Esophagus muscularis mucosa (tissue), 4 donors: ENCODE results near the gene GPR152. TPM values are rescaled to one million over a fixed set of nuclear protein-coding genes. Genes with fewer than 3 reads are reported as not detected.

Source experiments
- DNase-seq: peaks from one replicate; pipeline ENCODE4 v3.0.0-alpha.2; 2017; ENCODE audit errors: extremely low spot score
- H3K27ac ChIP-seq, 4 donors: fragments of 200-600 bp; sonication (generic); replicated peaks in 1 of 4; 1 replicate in 3 of 4; 2 replicates in 1 of 4; pipeline ENCODE4 v1.5.1; 2016 to 2019; ENCODE audit warnings: mild to moderate bottlenecking in 1 of 4
- H3K27me3 ChIP-seq, 4 donors: fragments of 200-600 bp; sonication (generic); one replicate each; pipeline versions ENCODE4 v1.5.1 to v1.6.0; 2016 to 2019
- H3K36me3 ChIP-seq, 4 donors: fragments of 200-600 bp; sonication (generic); one replicate each; pipeline ENCODE4 v1.5.1; 2016 to 2019
- H3K4me1 ChIP-seq, 4 donors: fragments of 200-600 bp; sonication (generic); one replicate each; pipeline ENCODE4 v1.5.1; 2016 to 2019
- H3K4me3 ChIP-seq, 4 donors: fragments of 200-600 bp; sonication (generic); 1 replicate in 2 of 4; 2 replicates in 2 of 4; pipeline ENCODE4 v1.5.1; 2016 to 2019; ENCODE audit warnings: mild to moderate bottlenecking in 4 of 4, moderate library complexity in 1 of 4
- H3K9me3 ChIP-seq, 4 donors: fragments of 200-600 bp; sonication (generic); 1 replicate in 3 of 4; 2 replicates in 1 of 4; pipeline ENCODE4 v1.5.1; 2016 to 2019
- CTCF ChIP-seq, 3 experiments: fragments of 200-600 bp in 2 of 3; fragments of 450-650 bp in 1 of 3; sonication (generic) in 2 of 3; IDR thresholded peaks; one replicate each; pipeline ENCODE4 v1.5.1; 2017 to 2019; ENCODE audit warnings: antibody characterized with exemption in 3 of 3, mild to moderate bottlenecking in 2 of 3, moderate library complexity in 1 of 3
- EP300 ChIP-seq: sonication (generic); formaldehyde crosslinking; IDR thresholded peaks from one replicate; pipeline ENCODE4 v1.6.1; 2017; ENCODE audit warnings: antibody characterized with exemption
- POLR2A ChIP-seq: fragments of 450-650 bp; IDR thresholded peaks from one replicate; pipeline ENCODE4 v1.6.1; 2017; ENCODE audit warnings: antibody characterized with exemption, moderate library complexity, mild to moderate bottlenecking, low read depth
- POLR2AphosphoS5 ChIP-seq, 2 donors: sonication (generic); formaldehyde crosslinking; IDR thresholded peaks; one replicate each; pipeline ENCODE4 v1.6.1; 2017; ENCODE audit warnings: antibody characterized with exemption in 2 of 2
- WGBS: methylation state at CpG from one replicate; pipeline ENCODE4 v1.1.5; 2018; 5-methylcytosine and 5-hydroxymethylcytosine counted together
- intact Hi-C: fragments of 100-400 bp; cut with DNase I; formaldehyde crosslinking; loops from one replicate; pipeline ENCODE4 v1.15.1; 2023
- small RNA-seq, 3 donors: library from RNA; depleted of rRNA; stranded (forward); fragments of <200 nt; gene quantifications; one replicate each; pipeline ENCODE3, GENCODE V24; 2016
- total RNA-seq, 4 donors: library from RNA; depleted of rRNA; stranded (reverse); fragments of >200 nt; gene quantifications; one replicate each; pipeline versions ENCODE4 v1.1.0 to v1.2.1, GENCODE V29; 2016

The GPR152 gene
- total RNA-seq, 4 donors from 2014 or later = not detected

DNA sequence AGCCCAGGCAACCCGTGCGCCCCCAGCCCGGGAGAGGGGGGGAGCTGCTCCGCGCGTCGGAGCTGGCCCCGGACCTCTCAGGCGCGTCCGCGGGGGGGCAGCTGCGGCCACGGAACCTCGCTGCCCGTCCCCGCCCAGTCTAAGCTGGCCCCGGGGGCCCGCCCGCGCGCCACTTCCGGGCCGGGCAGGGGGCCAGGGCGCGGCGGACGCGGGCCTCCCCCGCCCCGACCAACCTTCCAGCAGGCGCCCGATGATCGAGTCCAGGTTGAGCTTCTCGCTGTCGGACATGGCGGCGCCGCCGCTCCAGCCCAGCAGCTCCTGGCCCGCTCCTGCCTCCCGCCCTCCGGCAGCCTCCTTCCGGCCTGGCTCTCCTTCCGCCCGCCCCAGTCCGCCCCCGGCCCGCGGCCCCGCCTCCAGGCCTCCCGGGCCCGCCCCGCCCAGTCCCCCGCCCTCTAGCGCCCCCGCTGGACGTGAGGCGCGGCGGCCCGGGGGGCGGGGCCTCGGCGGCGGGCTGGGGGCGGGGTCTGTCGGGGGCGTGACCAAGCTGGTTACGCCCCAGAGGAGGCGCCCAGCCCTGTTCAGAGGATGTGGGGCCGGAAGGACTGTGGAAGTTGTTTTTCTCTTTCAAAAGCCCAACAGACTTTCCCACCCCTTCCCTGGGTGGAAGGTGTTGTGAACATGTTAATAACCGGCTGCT, 50.9 kb downstream of the GPR152 start, which contains the start of gene PPP1CA:
PPP1CA (minus strand) TSS at position 364 of the 697 bp plus-strand sequence; CDS start at position 288, 76 bp downstream.
- Histone ChIP-seq H3K27ac (peak within 1 kb of the TSS; percentile 93 to 98 (median 94)), H3K4me3 (peak within 1 kb of the TSS; percentile 80 to 92 (median 88)), H3K4me1 (peaks cover 23 to 52% (median 43%) of the 10 kb centered on the region in 4 donors), H3K36me3 (peaks cover 22 to 38% (median 33%) of the 10 kb centered on the region in 4 donors), H3K9me3 (no peaks in the 10 kb centered on the region), H3K27me3 (peaks cover 0 to 37% (median 0%) of the 10 kb centered on the region in 4 donors)
- TF ChIP-seq CTCF (IDR thresholded peaks at IDR 0.05) = peak; percentile 29 to 74 (median 37)
- TF ChIP-seq EP300 = no peak
- no peak for TF ChIP-seq POLR2A
- TF ChIP-seq POLR2AphosphoS5 (IDR thresholded peaks at IDR 0.05) = peak; percentile 73 to 86
- WGBS = 0% methylated on average over 4 of the region's 73 CpGs
- intact Hi-C loops = loop anchor here (5.0 kb wide), 2 partner anchors 66 to 106 kb away; partner anchors contain the start of genes CDK2AP2, PITPNM1 and TMEM134
- DNase-seq = peak; percentile 97

Small RNA genes lying within 50 kb of the gene (small RNA-seq; reads per million reads assigned to genes)
- gene MIR6752 = 0 to 0.25 (median 0) reads per million in 3 donors

Other genes starting within 250 kb of the GPR152 start
- 10 to 100 TPM; 46.9 to 68.8 (median 59.5) TPM for gene GRK2, start 186.3 kb downstream of the GPR152 start, total RNA-seq
- gene ANKRD13D, start 163.4 kb downstream of the GPR152 start, total RNA-seq = 10 to 100 TPM; 27.7 to 53.0 (median 39.5) TPM
- gene SSH3, start 149.2 kb downstream of the GPR152 start, total RNA-seq = 10 to 100 TPM; 28.2 to 51.5 (median 44.0) TPM
- 100 to 1,000 TPM in 1 of 4 donors, 10 to 100 TPM in 3; 77.2 to 106 (median 83.1) TPM for gene POLD4, start 99.2 kb downstream of the GPR152 start, total RNA-seq
- 10 to 100 TPM in 3 of 4 donors, 1 to 10 TPM in 1; 8.3 to 28.3 (median 11.8) TPM for gene CLCF1, start 79.1 kb downstream of the GPR152 start, total RNA-seq
- 10 to 100 TPM; 10.7 to 16.7 (median 12.7) TPM for gene RAD9A, start 60.7 kb downstream of the GPR152 start, total RNA-seq
- 10 to 100 TPM; 56.9 to 87.3 (median 78.7) TPM for gene PPP1CA, start 50.9 kb downstream of the GPR152 start, total RNA-seq
- gene TBC1D10C, start 48.6 kb downstream of the GPR152 start, total RNA-seq = 1 to 10 TPM in 3 of 4 donors, under 1 TPM in 1; 0.57 to 2.8 (median 1.2) TPM
- gene CARNS1, start 37.1 kb downstream of the GPR152 start, total RNA-seq = 1 to 10 TPM in 2 of 4 donors, under 1 TPM in 2; 0.83 to 1.9 (median 1.2) TPM
- gene RPS6KB2, start 24.2 kb downstream of the GPR152 start, total RNA-seq = 10 to 100 TPM; 34.0 to 51.0 (median 48.0) TPM
- gene PTPRCAP, start 15.0 kb downstream of the GPR152 start, total RNA-seq = 1 to 10 TPM; 2.4 to 8.9 (median 3.6) TPM
- 10 to 100 TPM; 48.6 to 87.1 (median 70.7) TPM for gene CORO1B, start 9.3 kb downstream of the GPR152 start, total RNA-seq
- 1 to 10 TPM in 2 of 4 donors, under 1 TPM in 2; 0.50 to 2.9 (median 1.5) TPM for gene CABP4, start 2.6 kb upstream of the GPR152 start, total RNA-seq
- 10 to 100 TPM; 36.1 to 48.7 (median 46.2) TPM for gene TMEM134, start 16.5 kb upstream of the GPR152 start, total RNA-seq
- 100 to 1,000 TPM in 3 of 4 donors, 10 to 100 TPM in 1; 68.1 to 121 (median 108) TPM for gene AIP, start 30.3 kb upstream of the GPR152 start, total RNA-seq
- 10 to 100 TPM; 11.6 to 23.6 (median 15.3) TPM for gene PITPNM1, start 52.6 kb upstream of the GPR152 start, total RNA-seq
- 100 to 1,000 TPM in 1 of 4 donors, 10 to 100 TPM in 3; 61.0 to 111 (median 67.8) TPM for gene CDK2AP2, start 55.4 kb upstream of the GPR152 start, total RNA-seq
- gene CABP2, start 70.7 kb upstream of the GPR152 start, total RNA-seq = not detected
- 100 to 1,000 TPM; 469 to 810 (median 596) TPM for gene GSTP1, start 131.1 kb upstream of the GPR152 start, total RNA-seq
- gene NDUFV1, start 154.2 kb upstream of the GPR152 start, total RNA-seq = 100 to 1,000 TPM; 196 to 252 (median 212) TPM
- 1 to 10 TPM; 1.9 to 4.8 (median 3.5) TPM for gene NUDT8, start 177.2 kb upstream of the GPR152 start, total RNA-seq
- not detected for gene TBX10, start 187.0 kb upstream of the GPR152 start, total RNA-seq
- gene ACY3, start 198.0 kb upstream of the GPR152 start, total RNA-seq = not detected
- gene ALDH3B2, start 221.9 kb upstream of the GPR152 start, total RNA-seq = not detected